HEK293 (cell line): ENCODE results near the gene B4GALT2.

ENCODE experiments used
- CTCF ChIA-PET: fragments of 350-600 bp; formaldehyde crosslinking; extraction: SDS; loops from one replicate; lab custom pipeline; 2021; ENCODE audit warnings: antibody characterized with exemption; lab: Yijun Ruan, JAX
- POLR2A ChIA-PET: fragments of 300-600 bp; formaldehyde crosslinking; extraction: SDS; loops from one replicate; lab custom pipeline; 2020; ENCODE audit warnings: antibody characterized with exemption, inconsistent platforms; lab: Yijun Ruan, JAX
- H3K27ac ChIP-seq: fragments of 200-500 bp; sonication (Bioruptor generic); 2 replicates; pipeline ENCODE4 v1.5.1; 2014; ENCODE audit warnings: low read depth, low read length, control low read depth, inconsistent platforms; ENCODE audit errors: extremely low read depth
- H3K36me3 ChIP-seq, 2 experiments: fragments of 200-500 bp in 1 of 2; sonication (Bioruptor generic) in 1 of 2; 1 replicate in 1 of 2; 2 replicates in 1 of 2; pipeline ENCODE4 v1.5.1; 2014 to 2017; ENCODE audit warnings: inconsistent platforms in 2 of 2, low read length in 2 of 2; ENCODE audit not compliant: control insufficient read depth in 2 of 2, insufficient read depth in 1 of 2
- H3K4me1 ChIP-seq: fragments of 200-500 bp; sonication (Bioruptor generic); 2 replicates; pipeline ENCODE4 v1.5.1; 2014; ENCODE audit warnings: mild to moderate bottlenecking, low read length, inconsistent platforms; ENCODE audit not compliant: control insufficient read depth, insufficient read depth
- H3K4me3 ChIP-seq: 2 replicates; pipeline ENCODE4 v1.5.1; 2011; ENCODE audit warnings: low read depth, mild to moderate bottlenecking, control low read depth, low read length, moderate library complexity
- H3K9me3 ChIP-seq: fragments of 200-500 bp; sonication (Bioruptor generic); 2 replicates; pipeline ENCODE4 v1.5.1; 2014; ENCODE audit warnings: low read depth, low read length, inconsistent platforms; ENCODE audit not compliant: control insufficient read depth, insufficient read depth
- SCRT1 ChIP-seq: fragments of 450-650 bp; formaldehyde crosslinking; IDR thresholded peaks from 2 replicates; pipeline ENCODE4 v1.5.1; 2016; ENCODE audit warnings: missing biosample characterization, missing genetic modification characterization, borderline replicate concordance
- TSHZ1 ChIP-seq: fragments of 450-650 bp; formaldehyde crosslinking; IDR thresholded peaks from 2 replicates; pipeline ENCODE4 v1.5.1; 2016; ENCODE audit warnings: missing biosample characterization, missing genetic modification characterization, borderline replicate concordance
- ZBTB11 ChIP-seq: fragments of 450-650 bp; formaldehyde crosslinking; conservative IDR thresholded peaks from 2 replicates; pipeline ENCODE4 v1.5.1; 2016; ENCODE audit warnings: low read depth, missing biosample characterization, missing genetic modification characterization
- ZBTB7A ChIP-seq: fragments of 450-650 bp; formaldehyde crosslinking; IDR thresholded peaks from 2 replicates; pipeline ENCODE4 v1.5.1; 2016; ENCODE audit warnings: low read depth, missing biosample characterization, missing genetic modification characterization
- ZBTB8A ChIP-seq: fragments of 450-650 bp; formaldehyde crosslinking; IDR thresholded peaks from 2 replicates; pipeline ENCODE4 v1.5.1; 2016; ENCODE audit warnings: missing biosample characterization, missing genetic modification characterization
- ZNF133 ChIP-seq: fragments of 450-650 bp; formaldehyde crosslinking; IDR thresholded peaks from 2 replicates; pipeline ENCODE4 v1.5.1; 2016; ENCODE audit warnings: missing biosample characterization, missing genetic modification characterization
- ZNF202 ChIP-seq: fragments of 450-650 bp; formaldehyde crosslinking; IDR thresholded peaks from 2 replicates; pipeline ENCODE4 v1.5.1; 2016; ENCODE audit warnings: missing biosample characterization, missing genetic modification characterization, borderline replicate concordance
- ZNF266 ChIP-seq: fragments of 450-650 bp; formaldehyde crosslinking; IDR thresholded peaks from 2 replicates; pipeline ENCODE4 v1.5.1; 2016; ENCODE audit warnings: missing biosample characterization, missing genetic modification characterization, low read depth
- ZNF311 ChIP-seq: fragments of 450-650 bp; formaldehyde crosslinking; IDR thresholded peaks from 2 replicates; pipeline ENCODE4 v1.5.1; 2017; ENCODE audit warnings: missing biosample characterization, missing genetic modification characterization, borderline replicate concordance
- ZNF362 ChIP-seq: fragments of 450-650 bp; formaldehyde crosslinking; IDR thresholded peaks from 2 replicates; pipeline ENCODE4 v1.5.1; 2016; ENCODE audit warnings: missing biosample characterization, missing genetic modification characterization
- ZNF404 ChIP-seq: fragments of 450-650 bp; formaldehyde crosslinking; IDR thresholded peaks from 2 replicates; pipeline ENCODE4 v1.5.1; 2017; ENCODE audit warnings: missing biosample characterization, missing genetic modification characterization
- ZNF510 ChIP-seq: fragments of 450-650 bp; formaldehyde crosslinking; IDR thresholded peaks from 2 replicates; pipeline ENCODE4 v1.5.1; 2018; ENCODE audit warnings: mild to moderate bottlenecking, missing genetic modification characterization, missing biosample characterization; ENCODE audit not compliant: insufficient replicate concordance
- ZNF529 ChIP-seq: fragments of 450-650 bp; formaldehyde crosslinking; IDR thresholded peaks from 2 replicates; pipeline ENCODE4 v1.5.1; 2017; ENCODE audit warnings: missing genetic modification characterization, missing biosample characterization; ENCODE audit not compliant: insufficient replicate concordance
- ZNF560 ChIP-seq: fragments of 450-650 bp; formaldehyde crosslinking; IDR thresholded peaks from 2 replicates; pipeline ENCODE4 v1.5.1; 2017; ENCODE audit warnings: missing biosample characterization, missing genetic modification characterization, borderline replicate concordance
- ZNF596 ChIP-seq: fragments of 450-650 bp; IDR thresholded peaks from 2 replicates; pipeline ENCODE4 v1.5.0; 2018; ENCODE audit warnings: missing biosample characterization, mild to moderate bottlenecking, missing genetic modification characterization, moderate library complexity
- ZNF600 ChIP-seq: fragments of 450-650 bp; formaldehyde crosslinking; IDR thresholded peaks from 2 replicates; pipeline ENCODE4 v1.5.1; 2016; ENCODE audit warnings: missing biosample characterization, missing genetic modification characterization
- ZNF623 ChIP-seq: fragments of 450-650 bp; formaldehyde crosslinking; IDR thresholded peaks from 2 replicates; pipeline ENCODE4 v1.5.1; 2016; ENCODE audit warnings: missing biosample characterization, missing genetic modification characterization
- ZNF664 ChIP-seq: fragments of 450-650 bp; formaldehyde crosslinking; IDR thresholded peaks from 2 replicates; pipeline ENCODE4 v1.5.1; 2016; ENCODE audit warnings: missing biosample characterization, missing genetic modification characterization
- ZNF843 ChIP-seq: fragments of 450-650 bp; formaldehyde crosslinking; IDR thresholded peaks from 2 replicates; pipeline ENCODE4 v1.5.1; 2016; ENCODE audit warnings: missing biosample characterization, missing genetic modification characterization
- ZSCAN30 ChIP-seq: fragments of 450-650 bp; IDR thresholded peaks from 2 replicates; pipeline ENCODE4 v1.5.1; 2018; ENCODE audit warnings: missing biosample characterization, mild to moderate bottlenecking, missing genetic modification characterization, moderate library complexity

The B4GALT2 gene

GRCh38 chr1:44002165-44002564, 23.2 kb downstream of the B4GALT2 start (continued):
- TF ChIP-seq ZNF843 (no peak), ZNF600 (no peak), ZNF560 (tag by site-specific recombination) (no peak), ZSCAN30 (no peak), ZNF529 (tag by site-specific recombination) (no peak), ZNF311 (no peak), TSHZ1 (tag by site-specific recombination) (no peak), ZNF664 (tag by site-specific recombination) (no peak)

- Histone ChIP-seq H3K36me3 (no peaks in the 10 kb centered on the region), H3K9me3 (no peaks in the 10 kb centered on the region), H3K27ac (no peak overlapping the region), H3K4me1 (no peaks in the 10 kb centered on the region)
- ChIA-PET POLR2A (no interaction called here), CTCF (interaction anchor here (1.0 to 5.6 kb wide), 7 partner anchors 10 to 214 kb away, joined by 3 to 160 read pairs (median 8); no protein-coding TSS in a partner anchor)
- TF ChIP-seq ZNF266 (no peak), SCRT1 (tag by site-specific recombination) (no peak), ZNF510 (tag by site-specific recombination) (no peak), ZNF596 (no peak), ZBTB7A (tag by site-specific recombination) (no peak)
- TF ChIP-seq, all 188 proteins: peak for 0
- no peak overlapping the region for H3K4me3 ChIP-seq
These were observed 23.7 kb downstream of the B4GALT2 start for GRCh38 chr1:44002606-44003157.

GRCh38 chr1:44008259-44008658, 29.2 kb downstream of the B4GALT2 start:
- Histone ChIP-seq H3K4me1 (no peaks in the 10 kb centered on the region), H3K9me3 (no peaks in the 10 kb centered on the region), H3K36me3 (no peaks in the 10 kb centered on the region), H3K27ac (no peak overlapping the region), H3K4me3 (no peak overlapping the region)
- ChIA-PET CTCF (interaction anchor here (0.7 to 1.0 kb wide), 3 partner anchors 28 to 328 kb away, joined by 3 to 6 read pairs (median 4); no protein-coding TSS in a partner anchor), POLR2A (no interaction called here)
- TF ChIP-seq ZNF362, result no peak
- no peak for TF ChIP-seq ZBTB11 (tag by site-specific recombination)
- TF ChIP-seq ZNF133, result no peak
- no peak for TF ChIP-seq ZNF404
- TF ChIP-seq ZBTB8A (tag by site-specific recombination), result no peak
- no peak for TF ChIP-seq ZNF623 (tag by site-specific recombination)
- no peak for TF ChIP-seq ZNF202 (tag by site-specific recombination)
